Measurements from ENCODE around the gene PIGO. TPM values are rescaled to one million over a fixed set of nuclear protein-coding genes. Genes with fewer than 3 reads are reported as not detected.

PIGO gene
- total and polyA plus RNA-seq, 8 donors = 4.3 to 26.2 (median 15.0) TPM

- no peak overlapping the region for H3K4me3 ChIP-seq
- no peaks in the 10 kb centered on the region for H3K27me3 ChIP-seq
- DNase-seq = no peak
- TF ChIP-seq CTCF (IDR thresholded peaks at IDR 0.05) (no peak), POLR2AphosphoS5 (IDR thresholded peaks at IDR 0.05) (no peak), POLR2A (IDR thresholded peaks at IDR 0.05) (no peak), EP300 (IDR thresholded peaks at IDR 0.05) (no peak)
- peaks cover 12 to 52% (median 46%) of the 10 kb centered on the region in 4 donors for H3K36me3 ChIP-seq
- H3K4me1 ChIP-seq = peaks cover 23 to 49% (median 33%) of the 10 kb centered on the region in 4 donors
- intact Hi-C loops (cut with DNase I; ENCODE audit: low total_unique reads) = no loop called here
- no peaks in the 10 kb centered on the region for H3K9me3 ChIP-seq
- H3K27ac ChIP-seq = no peak overlapping the region
- 85 to 93% (median 90%) methylated on average over 3 of the region's 3 CpGs for WGBS, 5 donors
Observed at GRCh38 chr9:35097573-35097972, 1.2 kb upstream of the PIGO start.

GRCh38 chr9:35091536-35091935 lies 4.9 kb downstream of the PIGO start:
- TF ChIP-seq CTCF (IDR thresholded peaks at IDR 0.05) = no peak
- TF ChIP-seq EP300 (IDR thresholded peaks at IDR 0.05) = no peak
- TF ChIP-seq POLR2AphosphoS5 (IDR thresholded peaks at IDR 0.05) = no peak
- no peak for TF ChIP-seq POLR2A (IDR thresholded peaks at IDR 0.05)
- H3K4me3 ChIP-seq = no peak overlapping the region
- no peak for DNase-seq
- no peaks in the 10 kb centered on the region for H3K9me3 ChIP-seq
- intact Hi-C loops (cut with DNase I; ENCODE audit: low total_unique reads) = no loop called here
- no peak overlapping the region for H3K27ac ChIP-seq
- WGBS, 5 donors = 96 to 98% (median 96%) methylated on average over 11 to 17 of the region's 17 CpGs
- peaks cover 33 to 86% (median 79%) of the 10 kb centered on the region in 4 donors for H3K36me3 ChIP-seq
- H3K27me3 ChIP-seq = no peaks in the 10 kb centered on the region
- peaks cover 9 to 22% (median 12%) of the 10 kb centered on the region in 4 donors for H3K4me1 ChIP-seq

- Histone ChIP-seq H3K36me3 (peaks cover 33 to 91% (median 83%) of the 10 kb centered on the region in 4 donors), H3K4me1 (peaks cover 0 to 6% (median 0%) of the 10 kb centered on the region in 4 donors), H3K27ac (no peak overlapping the region), H3K9me3 (no peaks in the 10 kb centered on the region), H3K4me3 (no peak overlapping the region), H3K27me3 (no peaks in the 10 kb centered on the region)
- TF ChIP-seq EP300 (IDR thresholded peaks at IDR 0.05) = no peak
- no peak for TF ChIP-seq POLR2AphosphoS5 (IDR thresholded peaks at IDR 0.05)
- no peak for TF ChIP-seq CTCF (IDR thresholded peaks at IDR 0.05)
- no peak for TF ChIP-seq POLR2A (IDR thresholded peaks at IDR 0.05)
- 63 to 100% (median 93%) methylated on average over 2 of the region's 2 CpGs for WGBS, 5 donors
- DNase-seq = no peak
- intact Hi-C loops (cut with DNase I; ENCODE audit: low total_unique reads) = no loop called here
Observed at GRCh38 chr9:35089434-35089833, 7.0 kb downstream of the PIGO start.

- Histone ChIP-seq H3K27me3 (no peaks in the 10 kb centered on the region), H3K36me3 (peaks cover 14 to 47% (median 40%) of the 10 kb centered on the region in 4 donors), H3K4me3 (no peak overlapping the region), H3K27ac (no peak overlapping the region), H3K4me1 (peaks cover 0 to 8% (median 5%) of the 10 kb centered on the region in 4 donors), H3K9me3 (no peaks in the 10 kb centered on the region)
- DNase-seq = no peak
- 74 to 98% (median 80%) methylated on average over 2 of the region's 2 CpGs for WGBS, 5 donors
- no peak for TF ChIP-seq EP300 (IDR thresholded peaks at IDR 0.05)
- TF ChIP-seq CTCF (IDR thresholded peaks at IDR 0.05) = no peak
- no peak for TF ChIP-seq POLR2A (IDR thresholded peaks at IDR 0.05)
- TF ChIP-seq POLR2AphosphoS5 (IDR thresholded peaks at IDR 0.05) = no peak
- intact Hi-C loops (cut with DNase I; ENCODE audit: low total_unique reads) = no loop called here
Observed at GRCh38 chr9:35085078-35085477, 11.3 kb downstream of the PIGO start.
